HEK293 (cell line): ENCODE data around the gene VAMP5.

Source experiments
- CTCF ChIA-PET: fragments of 350-600 bp; formaldehyde crosslinking; extraction: SDS; loops from one replicate; lab custom pipeline; 2021; ENCODE audit warnings: antibody characterized with exemption; lab: Yijun Ruan, JAX
- POLR2A ChIA-PET: fragments of 300-600 bp; formaldehyde crosslinking; extraction: SDS; loops from one replicate; lab custom pipeline; 2020; ENCODE audit warnings: antibody characterized with exemption, inconsistent platforms; lab: Yijun Ruan, JAX
- H3K27ac ChIP-seq: fragments of 200-500 bp; sonication (Bioruptor generic); 2 replicates; pipeline ENCODE4 v1.5.1; 2014; ENCODE audit warnings: low read depth, low read length, control low read depth, inconsistent platforms; ENCODE audit errors: extremely low read depth
- H3K36me3 ChIP-seq, 2 experiments: fragments of 200-500 bp in 1 of 2; sonication (Bioruptor generic) in 1 of 2; 1 replicate in 1 of 2; 2 replicates in 1 of 2; pipeline ENCODE4 v1.5.1; 2014 to 2017; ENCODE audit warnings: inconsistent platforms in 2 of 2, low read length in 2 of 2; ENCODE audit not compliant: control insufficient read depth in 2 of 2, insufficient read depth in 1 of 2
- H3K4me1 ChIP-seq: fragments of 200-500 bp; sonication (Bioruptor generic); 2 replicates; pipeline ENCODE4 v1.5.1; 2014; ENCODE audit warnings: mild to moderate bottlenecking, low read length, inconsistent platforms; ENCODE audit not compliant: control insufficient read depth, insufficient read depth
- H3K4me3 ChIP-seq: 2 replicates; pipeline ENCODE4 v1.5.1; 2011; ENCODE audit warnings: low read depth, mild to moderate bottlenecking, control low read depth, low read length, moderate library complexity
- H3K9me3 ChIP-seq: fragments of 200-500 bp; sonication (Bioruptor generic); 2 replicates; pipeline ENCODE4 v1.5.1; 2014; ENCODE audit warnings: low read depth, low read length, inconsistent platforms; ENCODE audit not compliant: control insufficient read depth, insufficient read depth
- FEZF1 ChIP-seq: fragments of 450-650 bp; formaldehyde crosslinking; IDR thresholded peaks from 2 replicates; pipeline ENCODE4 v1.5.1; 2016; ENCODE audit warnings: missing biosample characterization, missing genetic modification characterization
- KLF9 ChIP-seq: fragments of 450-650 bp; formaldehyde crosslinking; IDR thresholded peaks from 2 replicates; pipeline ENCODE4 v1.5.1; 2016; ENCODE audit warnings: missing biosample characterization, missing genetic modification characterization, low read depth
- SCRT2 ChIP-seq: fragments of 450-650 bp; formaldehyde crosslinking; IDR thresholded peaks from 2 replicates; pipeline ENCODE4 v1.5.1; 2016; ENCODE audit warnings: missing biosample characterization, missing genetic modification characterization
- TRIM28 ChIP-seq: IDR thresholded peaks from 2 replicates; pipeline ENCODE4 v1.6.1; 2011; ENCODE audit warnings: low read length, control low read depth, borderline replicate concordance
- YY2 ChIP-seq: fragments of 450-650 bp; formaldehyde crosslinking; IDR thresholded peaks from 2 replicates; pipeline ENCODE4 v1.5.1; 2016; ENCODE audit warnings: missing biosample characterization, missing genetic modification characterization
- ZBTB21 ChIP-seq: fragments of 450-650 bp; formaldehyde crosslinking; IDR thresholded peaks from 2 replicates; pipeline ENCODE4 v1.5.1; 2017; ENCODE audit warnings: missing biosample characterization, missing genetic modification characterization
- ZBTB6 ChIP-seq: fragments of 450-650 bp; formaldehyde crosslinking; IDR thresholded peaks from 2 replicates; pipeline ENCODE4 v1.5.1; 2017; ENCODE audit warnings: missing biosample characterization, missing genetic modification characterization
- ZIC2 ChIP-seq: fragments of 450-650 bp; formaldehyde crosslinking; IDR thresholded peaks from 2 replicates; pipeline ENCODE4 v1.5.1; 2016; ENCODE audit warnings: missing biosample characterization, missing genetic modification characterization
- ZNF146 ChIP-seq: fragments of 450-650 bp; formaldehyde crosslinking; IDR thresholded peaks from 2 replicates; pipeline ENCODE4 v1.5.1; 2016; ENCODE audit warnings: missing biosample characterization, missing genetic modification characterization
- ZNF157 ChIP-seq: fragments of 450-650 bp; formaldehyde crosslinking; IDR thresholded peaks from 2 replicates; pipeline ENCODE4 v1.5.1; 2016; ENCODE audit warnings: missing biosample characterization, missing genetic modification characterization
- ZNF600 ChIP-seq: fragments of 450-650 bp; formaldehyde crosslinking; IDR thresholded peaks from 2 replicates; pipeline ENCODE4 v1.5.1; 2016; ENCODE audit warnings: missing biosample characterization, missing genetic modification characterization
- ZNF677 ChIP-seq: fragments of 450-650 bp; IDR thresholded peaks from 2 replicates; pipeline ENCODE4 v1.5.0; 2018; ENCODE audit warnings: missing biosample characterization, mild to moderate bottlenecking, missing genetic modification characterization, moderate library complexity
- ZSCAN16 ChIP-seq: fragments of 450-650 bp; formaldehyde crosslinking; IDR thresholded peaks from 2 replicates; pipeline ENCODE4 v1.5.1; 2016; ENCODE audit warnings: missing biosample characterization, missing genetic modification characterization
- TF ChIP-seq, protein P1 (sequence below): IDR thresholded peaks from 2 replicates; pipeline ENCODE4 v1.6.1; 2011; ENCODE audit warnings: mild to moderate bottlenecking, low read depth, low read length, borderline replicate concordance
- TF ChIP-seq, protein P2 (sequence below): fragments of 450-650 bp; formaldehyde crosslinking; IDR thresholded peaks from 2 replicates; pipeline ENCODE4 v1.5.1; 2016; ENCODE audit warnings: missing biosample characterization, missing genetic modification characterization
- TF ChIP-seq, protein P3 (sequence below): fragments of 450-650 bp; formaldehyde crosslinking; IDR thresholded peaks from 2 replicates; pipeline ENCODE4 v1.5.1; 2016; ENCODE audit warnings: missing biosample characterization, missing genetic modification characterization
- TF ChIP-seq, protein P4 (sequence below): fragments of 450-650 bp; formaldehyde crosslinking; IDR thresholded peaks from 2 replicates; pipeline ENCODE4 v1.5.1; 2016; ENCODE audit warnings: missing biosample characterization, missing genetic modification characterization
- TF ChIP-seq, protein P5 (sequence below): fragments of 450-650 bp; formaldehyde crosslinking; IDR thresholded peaks from 2 replicates; pipeline ENCODE4 v1.5.1; 2017; ENCODE audit warnings: missing biosample characterization, missing genetic modification characterization

Gene VAMP5

GRCh38 chr2:85579266-85579935 lies 4.8 kb upstream of the VAMP5 start:
- H3K27ac ChIP-seq: peak overlapping the region; percentile 35; the same call in 1 of the 2 replicates
- H3K9me3 ChIP-seq: no peaks in the 10 kb centered on the region
- peaks cover 0 to 20% of the 10 kb centered on the region in 2 experiments; a peak in 2 of 3 replicates for H3K36me3 ChIP-seq
- peaks cover 14% of the 10 kb centered on the region for H3K4me1 ChIP-seq
- no peak overlapping the region for H3K4me3 ChIP-seq
- ChIA-PET CTCF (interaction anchor here (0.6 kb wide), 1 partner anchor 29 kb away, joined by 3 read pairs; no protein-coding TSS in a partner anchor), POLR2A (interaction anchor here (0.6 to 3.8 kb wide), 4 partner anchors 8 to 64 kb away, joined by 3 to 38 read pairs (median 8); partner anchors contain the start of genes RNF181 and TMEM150A)
- TF ChIP-seq TRIM28 (no peak), ZIC2 (tag by site-specific recombination) (peak; percentile 88), ZNF600 (peak; percentile 79), ZNF146 (no peak)
- TF ChIP-seq, protein P1, sequence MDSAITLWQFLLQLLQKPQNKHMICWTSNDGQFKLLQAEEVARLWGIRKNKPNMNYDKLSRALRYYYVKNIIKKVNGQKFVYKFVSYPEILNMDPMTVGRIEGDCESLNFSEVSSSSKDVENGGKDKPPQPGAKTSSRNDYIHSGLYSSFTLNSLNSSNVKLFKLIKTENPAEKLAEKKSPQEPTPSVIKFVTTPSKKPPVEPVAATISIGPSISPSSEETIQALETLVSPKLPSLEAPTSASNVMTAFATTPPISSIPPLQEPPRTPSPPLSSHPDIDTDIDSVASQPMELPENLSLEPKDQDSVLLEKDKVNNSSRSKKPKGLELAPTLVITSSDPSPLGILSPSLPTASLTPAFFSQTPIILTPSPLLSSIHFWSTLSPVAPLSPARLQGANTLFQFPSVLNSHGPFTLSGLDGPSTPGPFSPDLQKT: no peak
- TF ChIP-seq, all 188 proteins: peak for 2

DNA sequence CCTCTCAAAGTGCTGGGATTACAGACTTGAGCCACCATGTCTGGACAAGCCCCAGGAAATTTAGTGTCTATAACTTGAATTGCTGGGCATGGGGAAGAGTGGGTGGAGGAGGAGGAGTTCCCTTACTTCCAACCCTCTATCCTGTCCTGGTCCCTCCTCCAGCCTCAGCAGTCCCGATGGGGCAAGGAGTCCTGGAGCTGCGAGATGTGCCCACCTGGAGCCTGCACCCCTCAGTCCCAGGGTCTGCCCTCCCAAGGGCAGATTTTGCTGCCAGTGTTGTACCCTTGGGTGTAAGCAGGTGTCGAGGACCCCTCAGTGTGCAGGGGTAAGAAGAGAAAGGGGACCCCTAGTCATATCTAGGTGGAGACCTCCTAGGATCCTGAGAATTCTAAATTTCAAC lies 4.0 kb upstream of the VAMP5 start:
- no peak overlapping the region for H3K4me3 ChIP-seq
- POLR2A ChIA-PET: no interaction called here
- peaks cover 14% of the 10 kb centered on the region for H3K4me1 ChIP-seq
- no peaks in the 10 kb centered on the region for H3K9me3 ChIP-seq
- TF ChIP-seq ZSCAN16 (tag by site-specific recombination): no peak
- TF ChIP-seq, protein P2, sequence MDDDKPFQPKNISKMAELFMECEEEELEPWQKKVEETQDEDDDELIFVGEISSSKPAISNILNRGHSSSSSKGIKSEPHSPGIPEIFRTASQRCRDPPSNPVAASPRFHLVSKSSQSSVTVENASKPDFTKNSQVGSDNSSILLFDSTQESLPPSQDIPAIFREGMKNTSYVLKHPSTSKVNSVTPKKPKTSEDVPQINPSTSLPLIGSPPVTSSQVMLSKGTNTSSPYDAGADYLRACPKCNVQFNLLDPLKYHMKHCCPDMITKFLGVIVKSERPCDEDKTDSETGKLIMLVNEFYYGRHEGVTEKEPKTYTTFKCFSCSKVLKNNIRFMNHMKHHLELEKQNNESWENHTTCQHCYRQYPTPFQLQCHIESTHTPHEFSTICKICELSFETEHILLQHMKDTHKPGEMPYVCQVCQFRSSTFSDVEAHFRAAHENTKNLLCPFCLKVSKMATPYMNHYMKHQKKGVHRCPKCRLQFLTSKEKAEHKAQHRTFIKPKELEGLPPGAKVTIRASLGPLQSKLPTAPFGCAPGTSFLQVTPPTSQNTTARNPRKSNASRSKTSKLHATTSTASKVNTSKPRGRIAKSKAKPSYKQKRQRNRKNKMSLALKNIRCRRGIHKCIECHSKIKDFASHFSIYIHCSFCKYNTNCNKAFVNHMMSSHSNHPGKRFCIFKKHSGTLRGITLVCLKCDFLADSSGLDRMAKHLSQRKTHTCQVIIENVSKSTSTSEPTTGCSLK: no peak
- peaks cover 0 to 20% of the 10 kb centered on the region in 2 experiments; a peak in 2 of 3 replicates for H3K36me3 ChIP-seq
- no peak overlapping the region for H3K27ac ChIP-seq
- CTCF ChIA-PET: interaction anchor here (0.8 kb wide), 1 partner anchor 24 kb away, joined by 3 read pairs; no protein-coding TSS in a partner anchor

DNA sequence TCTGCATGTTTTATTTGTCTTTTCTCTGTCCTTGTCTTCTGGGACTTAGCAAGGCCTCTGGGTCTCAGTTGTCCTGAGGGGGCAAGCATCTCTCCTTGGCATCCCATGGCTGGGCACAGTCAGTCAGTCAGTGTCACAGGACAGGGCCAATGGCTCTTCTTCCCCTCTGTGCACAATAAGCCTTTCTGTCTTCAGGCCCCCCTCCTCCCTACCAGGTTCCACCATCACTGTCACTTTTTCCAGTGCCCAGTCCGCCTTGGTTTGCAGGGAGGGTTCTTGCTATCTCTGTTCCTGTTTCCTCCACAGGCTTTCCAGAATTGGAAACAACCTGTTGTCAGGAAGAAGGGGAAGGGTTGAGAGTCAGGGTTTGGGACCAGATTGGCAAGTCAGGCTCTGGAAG lies 1.7 kb upstream of the VAMP5 start:
- H3K4me3 ChIP-seq: no peak overlapping the region
- POLR2A ChIA-PET: interaction anchor here (0.6 kb wide), 1 partner anchor 24 kb away, joined by 4 read pairs; no protein-coding TSS in a partner anchor
- TF ChIP-seq, protein P3, sequence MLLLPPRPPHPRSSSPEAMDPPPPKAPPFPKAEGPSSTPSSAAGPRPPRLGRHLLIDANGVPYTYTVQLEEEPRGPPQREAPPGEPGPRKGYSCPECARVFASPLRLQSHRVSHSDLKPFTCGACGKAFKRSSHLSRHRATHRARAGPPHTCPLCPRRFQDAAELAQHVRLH (tag by site-specific recombination): no peak
- peak; percentile 48 for TF ChIP-seq SCRT2 (tag by site-specific recombination)
- TF ChIP-seq, all 188 proteins: peak for 1
- Histone ChIP-seq H3K36me3 (peaks cover 0 to 20% of the 10 kb centered on the region in 2 experiments; a peak in 2 of 3 replicates), H3K9me3 (no peaks in the 10 kb centered on the region), H3K4me1 (0 out of 2 replicates have a peak, but pooled peaks cover 5% of the 10 kb centered on the region), H3K27ac (no peak overlapping the region)
- CTCF ChIA-PET: no interaction called here

- ChIA-PET POLR2A (interaction anchor here (0.5 to 0.7 kb wide), 3 partner anchors 15 to 176 kb away, joined by 3 to 4 read pairs (median 3); no protein-coding TSS in a partner anchor), CTCF (no interaction called here)
- Histone ChIP-seq H3K4me1 (no peaks in the 10 kb centered on the region), H3K9me3 (no peaks in the 10 kb centered on the region), H3K4me3 (no peak overlapping the region), H3K27ac (no peak overlapping the region), H3K36me3 (peaks cover 0 to 20% of the 10 kb centered on the region in 2 experiments; a peak in 2 of 3 replicates)
- TF ChIP-seq, protein P4, sequence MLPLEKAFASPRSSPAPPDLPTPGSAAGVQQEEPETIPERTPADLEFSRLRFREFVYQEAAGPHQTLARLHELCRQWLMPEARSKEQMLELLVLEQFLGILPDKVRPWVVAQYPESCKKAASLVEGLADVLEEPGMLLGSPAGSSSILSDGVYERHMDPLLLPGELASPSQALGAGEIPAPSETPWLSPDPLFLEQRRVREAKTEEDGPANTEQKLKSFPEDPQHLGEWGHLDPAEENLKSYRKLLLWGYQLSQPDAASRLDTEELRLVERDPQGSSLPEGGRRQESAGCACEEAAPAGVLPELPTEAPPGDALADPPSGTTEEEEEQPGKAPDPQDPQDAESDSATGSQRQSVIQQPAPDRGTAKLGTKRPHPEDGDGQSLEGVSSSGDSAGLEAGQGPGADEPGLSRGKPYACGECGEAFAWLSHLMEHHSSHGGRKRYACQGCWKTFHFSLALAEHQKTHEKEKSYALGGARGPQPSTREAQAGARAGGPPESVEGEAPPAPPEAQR: no peak
- TF ChIP-seq ZNF677 (no peak), ZBTB21 (tag by site-specific recombination) (no peak), ZNF157 (tag by site-specific recombination) (no peak), ZSCAN16 (tag by site-specific recombination) (no peak), FEZF1 (tag by site-specific recombination) (no peak), KLF9 (tag by site-specific recombination) (no peak), ZIC2 (tag by site-specific recombination) (no peak), ZBTB6 (tag by site-specific recombination) (no peak), YY2 (tag by site-specific recombination) (no peak)
- TF ChIP-seq, protein P5, sequence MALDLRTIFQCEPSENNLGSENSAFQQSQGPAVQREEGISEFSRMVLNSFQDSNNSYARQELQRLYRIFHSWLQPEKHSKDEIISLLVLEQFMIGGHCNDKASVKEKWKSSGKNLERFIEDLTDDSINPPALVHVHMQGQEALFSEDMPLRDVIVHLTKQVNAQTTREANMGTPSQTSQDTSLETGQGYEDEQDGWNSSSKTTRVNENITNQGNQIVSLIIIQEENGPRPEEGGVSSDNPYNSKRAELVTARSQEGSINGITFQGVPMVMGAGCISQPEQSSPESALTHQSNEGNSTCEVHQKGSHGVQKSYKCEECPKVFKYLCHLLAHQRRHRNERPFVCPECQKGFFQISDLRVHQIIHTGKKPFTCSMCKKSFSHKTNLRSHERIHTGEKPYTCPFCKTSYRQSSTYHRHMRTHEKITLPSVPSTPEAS (tag by site-specific recombination): no peak
Measured at GRCh38 chr2:85583667-85584353, 421 bp upstream of the VAMP5 start.
